Measurements from ENCODE around the gene COL15A1.

DNA sequence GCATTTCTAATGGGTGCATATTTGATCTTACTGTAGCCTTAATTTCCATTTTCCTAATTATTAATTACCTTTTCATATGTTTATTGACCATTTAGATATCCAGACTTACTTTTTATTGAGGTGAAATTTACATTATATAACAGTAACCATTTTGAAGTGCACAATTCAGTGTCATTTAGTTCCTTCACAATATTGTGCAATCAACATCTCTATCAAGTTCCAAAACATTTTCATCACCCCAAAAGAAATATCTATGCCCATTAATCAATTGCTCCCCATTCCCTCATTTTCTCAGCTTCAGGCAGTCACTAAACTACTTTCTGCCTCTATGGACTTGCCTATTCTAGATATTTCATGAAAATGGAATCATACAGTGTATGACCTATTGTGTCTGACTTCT, 5.9 kb downstream of the COL15A1 start:
- TF ChIP-seq, protein P1, sequence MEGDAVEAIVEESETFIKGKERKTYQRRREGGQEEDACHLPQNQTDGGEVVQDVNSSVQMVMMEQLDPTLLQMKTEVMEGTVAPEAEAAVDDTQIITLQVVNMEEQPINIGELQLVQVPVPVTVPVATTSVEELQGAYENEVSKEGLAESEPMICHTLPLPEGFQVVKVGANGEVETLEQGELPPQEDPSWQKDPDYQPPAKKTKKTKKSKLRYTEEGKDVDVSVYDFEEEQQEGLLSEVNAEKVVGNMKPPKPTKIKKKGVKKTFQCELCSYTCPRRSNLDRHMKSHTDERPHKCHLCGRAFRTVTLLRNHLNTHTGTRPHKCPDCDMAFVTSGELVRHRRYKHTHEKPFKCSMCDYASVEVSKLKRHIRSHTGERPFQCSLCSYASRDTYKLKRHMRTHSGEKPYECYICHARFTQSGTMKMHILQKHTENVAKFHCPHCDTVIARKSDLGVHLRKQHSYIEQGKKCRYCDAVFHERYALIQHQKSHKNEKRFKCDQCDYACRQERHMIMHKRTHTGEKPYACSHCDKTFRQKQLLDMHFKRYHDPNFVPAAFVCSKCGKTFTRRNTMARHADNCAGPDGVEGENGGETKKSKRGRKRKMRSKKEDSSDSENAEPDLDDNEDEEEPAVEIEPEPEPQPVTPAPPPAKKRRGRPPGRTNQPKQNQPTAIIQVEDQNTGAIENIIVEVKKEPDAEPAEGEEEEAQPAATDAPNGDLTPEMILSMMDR (IDR thresholded peaks at IDR 0.05; ENCODE audit: low read depth, low read length): no peak
- TF ChIP-seq MYC (IDR thresholded peaks at IDR 0.05; ENCODE audit: low read depth, low read length) (no peak), POLR2A (IDR thresholded peaks at IDR 0.05; ENCODE audit: extremely low read depth, insufficient read length) (no peak)
